Suppressor macrophage treated with lipopolysaccharide for 4 hours (primary cell): ENCODE measurements around the gene ANKH.

ENCODE experiments used
- DNase-seq: peaks from one replicate; pipeline ENCODE4 v3.0.0-alpha.2; 2020

The ANKH gene

GRCh38 chr5:14659821-14660607 is 211.6 kb downstream of the ANKH start:
- no peak for DNase-seq

- DNase-seq, result peak; percentile 28
Measured at GRCh38 chr5:14656898-14657297, 214.7 kb downstream of the ANKH start.

- DNase-seq, result no peak
Measured at GRCh38 chr5:14655146-14655741, 216.3 kb downstream of the ANKH start.
